Mucosa of descending colon (tissue), 3 donors: ENCODE results near the gene TMPRSS6. TPM values are rescaled to one million over a fixed set of nuclear protein-coding genes. Genes with fewer than 3 reads are reported as not detected.

ENCODE experiments used
- ATAC-seq: fragments of 200-7000 bp; cut with Tn5 transposase; one replicate; pipeline ENCODE4 v1.9.1; 2020; ENCODE audit warnings: mild to moderate bottlenecking, moderate library complexity
- DNase-seq, 3 donors: peaks; one replicate each; pipeline ENCODE4 v3.0.0-alpha.2; 2020
- H3K36me3 ChIP-seq: fragments of 200-600 bp; one replicate; pipeline ENCODE4 v1.8.0; 2021; ENCODE audit warnings: low read depth, mild to moderate bottlenecking
- H3K4me1 ChIP-seq: fragments of 200-600 bp; one replicate; pipeline ENCODE4 v1.8.0; 2021; ENCODE audit warnings: low read depth, mild to moderate bottlenecking
- H3K4me3 ChIP-seq: fragments of 200-600 bp; one replicate; pipeline ENCODE4 v1.8.0; 2021; ENCODE audit warnings: mild to moderate bottlenecking
- H3K9me3 ChIP-seq: fragments of 200-600 bp; one replicate; pipeline ENCODE4 v1.8.0; 2021; ENCODE audit warnings: mild to moderate bottlenecking
- CTCF ChIP-seq: fragments of 200-600 bp; IDR thresholded peaks from one replicate; pipeline ENCODE4 v1.8.0; 2022; ENCODE audit warnings: antibody characterized with exemption, mild to moderate bottlenecking
- intact Hi-C, 2 donors: fragments of 100-400 bp; cut with DNase I in 1 of 2; cut with micrococcal nuclease in 1 of 2; formaldehyde crosslinking; loops; one replicate each; pipeline versions ENCODE4 v1.11.0 to v1.11.1; 2022; cut with DNase I, micrococcal nuclease
- total RNA-seq, 3 donors: library from RNA; stranded (reverse); fragmentation: NEBNext Ultra II Directional in 2 of 3; extraction: Animal tissue kit (Norgen Biotek cat#: 25700) in 2 of 3; gene quantifications; one replicate each; pipeline versions ENCODE4 v1.2.1 to v1.2.4, GENCODE V29; 2021 to 2023
- donor health status: DM: no; HTN: no; CAD: no; lungs with moderate emphysema.
- donor health status: DM: no; HTN: no; CAD: no.
- donor health status: DM: no; HTN: yes; CAD: no.

The TMPRSS6 gene
- total RNA-seq, 3 donors from 2014 or later: 0.29 to 0.46 TPM; not detected in 1

DNA sequence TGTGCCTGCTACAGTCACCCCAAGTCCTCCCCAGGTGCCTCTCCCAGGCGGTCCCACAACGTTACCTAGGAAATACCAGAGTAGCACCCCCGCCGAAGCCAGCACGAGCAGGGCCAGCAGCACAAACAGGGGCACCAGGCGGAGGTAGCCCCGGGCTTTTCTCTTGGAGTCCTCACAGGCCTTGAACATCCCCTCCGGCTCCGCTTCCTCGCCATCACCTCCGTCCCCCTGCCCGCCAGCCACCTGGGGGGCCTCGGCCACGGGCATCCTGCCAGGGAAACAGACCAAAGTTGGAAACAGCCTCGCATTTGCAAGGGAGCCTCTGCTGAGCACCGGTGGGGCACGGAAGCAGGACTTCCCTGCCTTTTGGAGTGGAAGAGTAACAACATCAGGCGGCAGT, 6.4 kb downstream of the TMPRSS6 start:
- no peak for TF ChIP-seq CTCF
- peaks cover 13% of the 10 kb centered on the region for H3K4me1 ChIP-seq
- intact Hi-C loops: no loop called here
- H3K9me3 ChIP-seq: no peaks in the 10 kb centered on the region
- ATAC-seq (no peak), DNase-seq (no peak)
- H3K36me3 ChIP-seq: no peaks in the 10 kb centered on the region
- no peak overlapping the region for H3K4me3 ChIP-seq

DNA sequence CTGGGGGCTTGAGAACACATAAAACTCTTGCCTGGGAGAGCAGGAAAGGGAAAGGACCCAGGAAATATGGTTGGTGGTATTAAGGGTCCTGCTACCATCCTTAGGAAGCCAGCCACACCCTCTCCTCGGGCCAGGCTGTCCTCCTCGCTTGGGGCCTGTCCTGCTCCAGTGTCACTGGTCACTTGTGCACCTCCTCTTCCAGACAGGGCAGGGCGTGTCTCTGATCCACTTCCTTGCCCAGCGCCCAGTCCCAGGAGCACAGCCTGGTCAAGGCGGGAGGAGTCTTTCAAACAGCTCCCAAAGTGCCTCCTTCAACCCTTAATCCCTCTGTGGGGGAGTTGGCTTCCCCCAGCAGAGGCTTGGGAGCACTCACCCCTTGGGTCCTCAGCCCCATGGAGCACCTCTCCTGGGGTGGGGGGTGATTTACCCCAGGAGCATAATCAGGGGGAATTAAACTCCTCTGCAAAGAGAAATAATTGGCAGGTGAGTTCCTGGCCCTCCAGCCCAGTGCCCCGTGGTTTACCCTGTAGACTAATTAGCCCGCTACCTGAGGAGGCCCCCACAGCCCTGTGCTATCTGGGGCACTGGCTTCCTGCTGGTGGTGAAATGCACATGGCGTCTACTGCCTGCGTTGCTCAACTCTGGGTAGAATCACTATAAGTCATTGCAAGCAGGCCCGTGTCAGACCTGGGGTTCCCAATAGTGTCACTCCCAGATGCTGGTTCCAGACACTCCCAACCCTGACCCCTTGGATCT, 8.0 kb downstream of the TMPRSS6 start:
- H3K4me1 ChIP-seq: peaks cover 13% of the 10 kb centered on the region
- H3K9me3 ChIP-seq: no peaks in the 10 kb centered on the region
- intact Hi-C loops: no loop called here
- H3K36me3 ChIP-seq: no peaks in the 10 kb centered on the region
- TF ChIP-seq CTCF: no peak
- H3K4me3 ChIP-seq: no peak overlapping the region
- ATAC-seq (peak; percentile 87), DNase-seq (peak; percentile 42 to 73 (median 63))

DNA sequence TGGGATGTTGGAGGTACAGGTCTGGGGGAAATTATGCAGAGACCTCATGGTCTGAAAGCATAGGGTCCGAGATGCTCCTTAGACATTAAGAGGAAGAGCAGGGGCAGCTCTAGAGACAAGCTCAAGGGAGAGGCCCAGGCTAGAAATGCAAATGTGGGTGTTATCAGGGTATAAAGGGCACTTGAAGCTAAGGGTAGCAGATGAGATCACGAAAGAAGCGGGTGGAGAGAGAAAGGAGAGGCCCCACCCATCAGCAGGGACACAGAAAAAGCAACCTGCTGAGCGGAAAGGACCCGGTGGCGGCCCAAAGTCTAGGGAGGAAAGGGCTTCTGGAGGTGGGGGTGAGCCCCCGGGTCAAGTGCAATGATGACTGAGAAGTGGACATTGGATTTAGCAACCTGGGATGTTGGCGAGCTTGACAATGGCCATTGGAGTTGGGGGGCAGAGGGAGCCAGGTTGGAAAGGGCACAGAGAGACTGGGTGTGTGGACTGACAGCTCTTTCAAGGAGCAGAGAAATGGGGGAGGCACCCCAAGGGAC, 8.9 kb downstream of the TMPRSS6 start:
- H3K36me3 ChIP-seq: no peaks in the 10 kb centered on the region
- peak in 2 of 3 donors; percentile 49 to 65 for DNase-seq
- intact Hi-C loops: no loop called here
- no peaks in the 10 kb centered on the region for H3K9me3 ChIP-seq
- H3K4me1 ChIP-seq: peaks cover 13% of the 10 kb centered on the region
- no peak overlapping the region for H3K4me3 ChIP-seq
- ATAC-seq: peak; percentile 93
- no peak for TF ChIP-seq CTCF

DNA sequence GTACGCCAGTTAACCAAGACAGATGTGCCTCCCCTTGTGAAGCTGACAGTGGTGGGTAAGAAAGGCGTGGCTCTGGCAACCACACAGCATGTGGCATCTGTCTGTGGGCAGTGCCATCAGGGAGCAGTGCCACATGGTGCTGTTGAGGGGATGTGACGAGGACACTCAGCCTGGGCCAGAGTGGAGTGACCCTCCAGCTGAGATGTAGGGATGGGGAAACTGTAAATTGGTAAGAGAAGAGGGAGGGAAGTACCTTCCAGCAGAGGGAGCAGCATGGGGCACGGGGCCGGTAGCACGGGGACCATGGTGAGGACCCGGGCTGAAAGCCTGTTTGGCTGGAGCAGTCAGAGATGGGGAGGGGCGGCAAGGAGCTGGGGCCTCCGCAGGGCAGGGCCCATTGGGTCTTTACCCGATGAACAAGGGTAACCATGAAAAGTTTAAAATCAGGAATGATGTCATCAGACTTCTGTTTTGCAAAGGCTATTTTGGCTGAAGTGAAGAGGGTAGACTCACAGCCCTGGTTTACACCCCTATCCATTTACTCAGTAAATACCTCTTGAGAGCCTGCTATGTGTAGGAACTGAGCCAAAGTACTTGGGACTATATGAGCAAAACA, 10.4 kb downstream of the TMPRSS6 start:
- ATAC-seq (no peak), DNase-seq (no peak)
- Histone ChIP-seq H3K4me1 (peaks cover 13% of the 10 kb centered on the region), H3K9me3 (no peaks in the 10 kb centered on the region), H3K4me3 (no peak overlapping the region), H3K36me3 (no peaks in the 10 kb centered on the region)
- intact Hi-C loops: no loop called here
- no peak for TF ChIP-seq CTCF

GRCh38 chr22:37097346-37097745, 12.2 kb downstream of the TMPRSS6 start:
- H3K36me3 ChIP-seq: no peaks in the 10 kb centered on the region
- ATAC-seq (no peak), DNase-seq (no peak)
- H3K4me1 ChIP-seq: peaks cover 13% of the 10 kb centered on the region
- no peak overlapping the region for H3K4me3 ChIP-seq
- H3K9me3 ChIP-seq: no peaks in the 10 kb centered on the region
- intact Hi-C loops: no loop called here
- no peak for TF ChIP-seq CTCF
